OCI-LY3 (cell line): Measurements from ENCODE around the gene USP47.

Experiments
- CTCF ChIP-seq: fragments of 200-600, 300-600 bp; sonication (generic); IDR thresholded peaks from 2 replicates; pipeline ENCODE4 v1.5.1; 2014; ENCODE audit warnings: antibody characterized with exemption, low read length, low read depth
- EZH2phosphoT487 ChIP-seq: fragments of 200-600 bp; shearing (Covaris generic); IDR thresholded peaks from 2 replicates; pipeline ENCODE4 v1.6.1; 2018; ENCODE audit warnings: antibody characterized with exemption, mixed run types, low read depth

- no peak for TF ChIP-seq CTCF
- no peak for TF ChIP-seq EZH2phosphoT487
Measured at GRCh38 chr11:11970556-11970955, 128.8 kb downstream of the USP47 start.
